ENCODE results near the gene SCN10A. TPM values are rescaled to one million over a fixed set of nuclear protein-coding genes. Genes with fewer than 3 reads are reported as not detected.

SCN10A gene
- total and polyA plus RNA-seq, 9 of the 15 experiments (the other 6 are each of a cell fraction or from before 2014, with no cell fraction given), result not detected

GRCh38 chr3:38684546-38684945 lies 131.5 kb downstream of the SCN10A start:
- TF ChIP-seq E2F1 (CRISPR knock-in tag; IDR thresholded peaks at IDR 0.05) (no peak), POU5F1 (IDR thresholded peaks at IDR 0.05; ENCODE audit: borderline replicate concordance, low read depth, low read length, partially characterized antibody) (no peak), MED1 (CRISPR knock-in tag; IDR thresholded peaks at IDR 0.05; ENCODE audit: borderline replicate concordance) (no peak), ZNF668 (CRISPR knock-in tag; IDR thresholded peaks at IDR 0.05) (no peak), PHF21A (IDR thresholded peaks at IDR 0.05; ENCODE audit: borderline replicate concordance, low read depth) (no peak), JUND (IDR thresholded peaks at IDR 0.05; ENCODE audit: borderline replicate concordance, low read depth, low read length) (no peak), JUND (tag; IDR thresholded peaks at IDR 0.05; ENCODE audit: borderline replicate concordance, low read depth, low read length) (no peak), ZNF445 (CRISPR knock-in tag; IDR thresholded peaks at IDR 0.05; ENCODE audit: low read depth) (no peak), GATAD2B (IDR thresholded peaks at IDR 0.05; ENCODE audit: borderline replicate concordance) (no peak), USF1 (CRISPR knock-in tag; IDR thresholded peaks at IDR 0.05) (no peak), CTCFL (IDR thresholded peaks at IDR 0.05; ENCODE audit: borderline replicate concordance, insufficient read depth, low read depth, low read length, poor library complexity, severe bottlenecking) (no peak), E4F1 (CRISPR knock-in tag; IDR thresholded peaks at IDR 0.05; ENCODE audit: borderline replicate concordance) (no peak), FOSL1 (tag; conservative IDR thresholded peaks at IDR 0.05) (no peak), PYGO2 (tag; IDR thresholded peaks at IDR 0.05) (no peak), EHMT2 (IDR thresholded peaks at IDR 0.05) (no peak), ETV1 (tag; conservative IDR thresholded peaks at IDR 0.05; ENCODE audit: low read depth) (no peak)
- no peak overlapping the region for H3K9ac ChIP-seq (ENCODE audit: insufficient read depth in 1 of 2, low read depth in 2 of 2, low read length in 2 of 2)
- FAIRE-seq (no peak), ATAC-seq (no peak), DNase-seq (ENCODE audit: extremely low read depth in 1 of 4, low spot score in 3 of 4) (no peak)
- ChIA-PET CTCF (ENCODE audit: low intra/inter-chr PET ratio) (no interaction called here), POLR2A (no interaction called here)
- H3K79me2 ChIP-seq (ENCODE audit: control insufficient read depth, insufficient read depth, low read length), result no peaks in the 10 kb centered on the region
- peaks cover 6% of the 10 kb centered on the region for H3K9me1 ChIP-seq (ENCODE audit: control insufficient read depth, insufficient read depth, low read length)
- WGBS (ENCODE audit: insufficient coverage, low coverage, missing lambda C conversion rate), result 0% methylated on average over 5 of the region's 5 CpGs
- H3K4me2 ChIP-seq (ENCODE audit: insufficient read depth, low read length), result no peak overlapping the region
- no peak overlapping the region for H3K4me3 ChIP-seq
- in situ Hi-C loops (cut with MboI) (no loop called here), intact Hi-C loops (cut with micrococcal nuclease) (no loop called here)
- H4K20me1 ChIP-seq (replicated peaks; ENCODE audit: control insufficient read depth, insufficient read depth, low read length), result no peaks in the 10 kb centered on the region
- H2AFZ ChIP-seq (ENCODE audit: low read depth, low read length), result no peak overlapping the region
- no TSS peak for BruUV-seq (replicated peaks)
- no peaks in the 10 kb centered on the region for H3K9me3 ChIP-seq (replicated peaks; ENCODE audit: control insufficient read depth, insufficient read depth, low read depth, low read length)
- no peaks in the 10 kb centered on the region for H3K36me3 ChIP-seq (ENCODE audit: control insufficient read depth, insufficient read depth, low read length)
- no peak overlapping the region for H3K27ac ChIP-seq (ENCODE audit: extremely low read depth, low read depth, low read length)
- peaks cover 14 to 20% of the 10 kb centered on the region in 2 experiments for H3K27me3 ChIP-seq (ENCODE audit: control insufficient read depth in 2 of 2, insufficient read depth in 2 of 2, low read length in 2 of 2)
- no peaks in the 10 kb centered on the region for H3K4me1 ChIP-seq (replicated peaks in 1 of 2; ENCODE audit: control insufficient read depth in 2 of 2, insufficient read depth in 2 of 2, low read length in 2 of 2)
